PFSK-1 (cell line): Measurements from ENCODE around the gene CALHM1.

Experiments used
- POLR2AphosphoS5 ChIP-seq: IDR thresholded peaks from 2 replicates; pipeline ENCODE4 v1.6.1; 2012; ENCODE audit warnings: low read depth, mild to moderate bottlenecking, control low read depth, low read length, moderate library complexity
- SIN3A ChIP-seq: IDR thresholded peaks from 2 replicates; pipeline ENCODE4 v1.6.1; 2012; ENCODE audit warnings: mild to moderate bottlenecking, low read length, moderate library complexity, borderline replicate concordance; ENCODE audit not compliant: insufficient read depth
- TAF1 ChIP-seq: IDR thresholded peaks from 2 replicates; pipeline ENCODE4 v1.6.1; 2012; ENCODE audit warnings: low read length, control low read depth, borderline replicate concordance; ENCODE audit not compliant: insufficient read depth
- TF ChIP-seq, protein P1 (sequence below), 2 experiments: IDR thresholded peaks; 2 replicates each; pipeline versions ENCODE4 v1.6.1 to v1.8.0; 2011 to 2012; ENCODE audit warnings: low read depth in 2 of 2, low read length in 2 of 2, control low read depth in 1 of 2, inconsistent platforms in 1 of 2, mild to moderate bottlenecking in 1 of 2, moderate library complexity in 1 of 2; ENCODE audit not compliant: insufficient read depth in 1 of 2

DNA sequence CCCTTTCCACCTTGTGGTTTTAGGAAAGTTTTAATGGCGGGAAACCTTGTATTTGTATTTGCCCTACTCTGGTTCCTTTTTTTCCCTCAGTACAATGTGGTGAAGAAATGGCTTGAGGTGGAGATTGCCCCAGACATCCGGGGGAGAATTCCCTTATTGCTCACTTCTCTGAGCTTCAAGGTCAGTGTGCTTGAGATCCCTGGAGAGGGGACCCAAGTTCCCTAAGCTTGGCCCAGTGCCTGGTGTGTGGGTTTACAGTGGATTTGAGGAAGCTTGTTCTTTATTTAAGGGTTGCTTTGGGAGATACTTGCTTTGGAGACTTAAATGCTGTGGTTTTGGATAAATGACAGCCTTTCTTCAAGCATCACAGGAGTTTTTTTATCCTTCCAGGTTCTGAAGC lies 24.8 kb downstream of the CALHM1 start:
- TF ChIP-seq, protein P1, sequence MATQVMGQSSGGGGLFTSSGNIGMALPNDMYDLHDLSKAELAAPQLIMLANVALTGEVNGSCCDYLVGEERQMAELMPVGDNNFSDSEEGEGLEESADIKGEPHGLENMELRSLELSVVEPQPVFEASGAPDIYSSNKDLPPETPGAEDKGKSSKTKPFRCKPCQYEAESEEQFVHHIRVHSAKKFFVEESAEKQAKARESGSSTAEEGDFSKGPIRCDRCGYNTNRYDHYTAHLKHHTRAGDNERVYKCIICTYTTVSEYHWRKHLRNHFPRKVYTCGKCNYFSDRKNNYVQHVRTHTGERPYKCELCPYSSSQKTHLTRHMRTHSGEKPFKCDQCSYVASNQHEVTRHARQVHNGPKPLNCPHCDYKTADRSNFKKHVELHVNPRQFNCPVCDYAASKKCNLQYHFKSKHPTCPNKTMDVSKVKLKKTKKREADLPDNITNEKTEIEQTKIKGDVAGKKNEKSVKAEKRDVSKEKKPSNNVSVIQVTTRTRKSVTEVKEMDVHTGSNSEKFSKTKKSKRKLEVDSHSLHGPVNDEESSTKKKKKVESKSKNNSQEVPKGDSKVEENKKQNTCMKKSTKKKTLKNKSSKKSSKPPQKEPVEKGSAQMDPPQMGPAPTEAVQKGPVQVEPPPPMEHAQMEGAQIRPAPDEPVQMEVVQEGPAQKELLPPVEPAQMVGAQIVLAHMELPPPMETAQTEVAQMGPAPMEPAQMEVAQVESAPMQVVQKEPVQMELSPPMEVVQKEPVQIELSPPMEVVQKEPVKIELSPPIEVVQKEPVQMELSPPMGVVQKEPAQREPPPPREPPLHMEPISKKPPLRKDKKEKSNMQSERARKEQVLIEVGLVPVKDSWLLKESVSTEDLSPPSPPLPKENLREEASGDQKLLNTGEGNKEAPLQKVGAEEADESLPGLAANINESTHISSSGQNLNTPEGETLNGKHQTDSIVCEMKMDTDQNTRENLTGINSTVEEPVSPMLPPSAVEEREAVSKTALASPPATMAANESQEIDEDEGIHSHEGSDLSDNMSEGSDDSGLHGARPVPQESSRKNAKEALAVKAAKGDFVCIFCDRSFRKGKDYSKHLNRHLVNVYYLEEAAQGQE (IDR thresholded peaks at IDR 0.05; ENCODE audit: insufficient read depth in 1 of 2, low read depth in 2 of 2, low read length in 2 of 2), result no peak
- no peak for TF ChIP-seq POLR2AphosphoS5
- TF ChIP-seq SIN3A, result no peak
- no peak for TF ChIP-seq TAF1
